ENCODE results near the gene HIVEP2.

GRCh38 chr6:142721215-142721920, 223.6 kb downstream of the HIVEP2 start:
- TF ChIP-seq, protein P1, sequence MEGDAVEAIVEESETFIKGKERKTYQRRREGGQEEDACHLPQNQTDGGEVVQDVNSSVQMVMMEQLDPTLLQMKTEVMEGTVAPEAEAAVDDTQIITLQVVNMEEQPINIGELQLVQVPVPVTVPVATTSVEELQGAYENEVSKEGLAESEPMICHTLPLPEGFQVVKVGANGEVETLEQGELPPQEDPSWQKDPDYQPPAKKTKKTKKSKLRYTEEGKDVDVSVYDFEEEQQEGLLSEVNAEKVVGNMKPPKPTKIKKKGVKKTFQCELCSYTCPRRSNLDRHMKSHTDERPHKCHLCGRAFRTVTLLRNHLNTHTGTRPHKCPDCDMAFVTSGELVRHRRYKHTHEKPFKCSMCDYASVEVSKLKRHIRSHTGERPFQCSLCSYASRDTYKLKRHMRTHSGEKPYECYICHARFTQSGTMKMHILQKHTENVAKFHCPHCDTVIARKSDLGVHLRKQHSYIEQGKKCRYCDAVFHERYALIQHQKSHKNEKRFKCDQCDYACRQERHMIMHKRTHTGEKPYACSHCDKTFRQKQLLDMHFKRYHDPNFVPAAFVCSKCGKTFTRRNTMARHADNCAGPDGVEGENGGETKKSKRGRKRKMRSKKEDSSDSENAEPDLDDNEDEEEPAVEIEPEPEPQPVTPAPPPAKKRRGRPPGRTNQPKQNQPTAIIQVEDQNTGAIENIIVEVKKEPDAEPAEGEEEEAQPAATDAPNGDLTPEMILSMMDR (IDR thresholded peaks at IDR 0.05; ENCODE audit: insufficient read depth, low read length) = no peak
- no peak for TF ChIP-seq POLR2AphosphoS5 (IDR thresholded peaks at IDR 0.05; ENCODE audit: low read depth)
- no peak for TF ChIP-seq GABPA (IDR thresholded peaks at IDR 0.05; ENCODE audit: low read depth)
- TF ChIP-seq REST (IDR thresholded peaks at IDR 0.05; ENCODE audit: insufficient replicate concordance, low read depth) = no peak

Data from HL-60 (cell line).